Measurements from ENCODE around the gene NCOR2. TPM values are rescaled to one million over a fixed set of nuclear protein-coding genes. Genes with fewer than 3 reads are reported as not detected.

Gene NCOR2
- total and polyA plus RNA-seq, 8 donors, result 60.1 to 331 (median 96.4) TPM

DNA sequence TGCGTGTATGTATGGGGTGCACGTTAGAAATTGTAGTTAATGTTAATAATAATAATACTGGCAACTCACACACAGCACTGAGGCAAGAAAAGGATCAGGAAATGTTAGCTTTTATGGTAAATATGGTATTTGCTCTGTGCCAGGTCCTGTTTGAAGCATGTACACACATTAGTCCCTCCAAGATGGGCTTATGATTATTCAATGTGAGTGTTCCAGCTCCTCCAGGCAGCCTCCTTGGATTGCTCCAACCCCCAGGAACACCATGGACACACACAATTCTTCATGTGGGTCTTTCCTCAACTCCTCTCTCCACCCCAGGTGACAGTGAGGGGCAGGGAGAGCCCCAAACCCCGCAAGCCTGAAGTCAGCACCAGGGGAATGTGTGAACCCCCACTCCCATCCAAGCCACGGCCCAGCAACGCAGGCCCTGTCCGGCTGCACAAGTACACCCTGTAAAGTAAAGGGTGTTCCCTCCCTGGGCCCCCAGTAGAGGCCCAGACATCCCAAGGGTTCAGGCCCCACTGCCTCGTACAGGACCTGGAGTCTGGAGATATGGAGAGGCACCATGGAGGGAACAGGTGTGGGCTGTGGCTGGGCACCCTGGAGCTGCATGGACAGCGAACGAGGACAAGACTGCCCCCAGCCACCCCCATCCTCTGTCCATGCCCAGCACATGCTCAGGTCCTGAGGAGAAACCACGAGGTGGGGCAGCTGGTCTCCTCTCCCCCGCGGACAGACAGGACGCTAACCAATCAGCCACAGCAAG, 41.3 kb downstream of the NCOR2 start:
- intact Hi-C loops (cut with DNase I), result no loop called here
- H3K27me3 ChIP-seq, result no peaks in the 10 kb centered on the region
- TF ChIP-seq, protein P1, sequence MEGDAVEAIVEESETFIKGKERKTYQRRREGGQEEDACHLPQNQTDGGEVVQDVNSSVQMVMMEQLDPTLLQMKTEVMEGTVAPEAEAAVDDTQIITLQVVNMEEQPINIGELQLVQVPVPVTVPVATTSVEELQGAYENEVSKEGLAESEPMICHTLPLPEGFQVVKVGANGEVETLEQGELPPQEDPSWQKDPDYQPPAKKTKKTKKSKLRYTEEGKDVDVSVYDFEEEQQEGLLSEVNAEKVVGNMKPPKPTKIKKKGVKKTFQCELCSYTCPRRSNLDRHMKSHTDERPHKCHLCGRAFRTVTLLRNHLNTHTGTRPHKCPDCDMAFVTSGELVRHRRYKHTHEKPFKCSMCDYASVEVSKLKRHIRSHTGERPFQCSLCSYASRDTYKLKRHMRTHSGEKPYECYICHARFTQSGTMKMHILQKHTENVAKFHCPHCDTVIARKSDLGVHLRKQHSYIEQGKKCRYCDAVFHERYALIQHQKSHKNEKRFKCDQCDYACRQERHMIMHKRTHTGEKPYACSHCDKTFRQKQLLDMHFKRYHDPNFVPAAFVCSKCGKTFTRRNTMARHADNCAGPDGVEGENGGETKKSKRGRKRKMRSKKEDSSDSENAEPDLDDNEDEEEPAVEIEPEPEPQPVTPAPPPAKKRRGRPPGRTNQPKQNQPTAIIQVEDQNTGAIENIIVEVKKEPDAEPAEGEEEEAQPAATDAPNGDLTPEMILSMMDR (IDR thresholded peaks at IDR 0.05), result no peak
- H3K4me1 ChIP-seq, result peaks cover 7 to 29% of the 10 kb centered on the region in 2 donors
- peak in 1 of 4 donors; percentile 73 for DNase-seq
- no peak overlapping the region for H3K27ac ChIP-seq
- H3K9me3 ChIP-seq, result no peaks in the 10 kb centered on the region
- H3K36me3 ChIP-seq, result peaks cover 0 to 20% of the 10 kb centered on the region in 2 donors
- no peak for ATAC-seq
- no peak overlapping the region for H3K4me3 ChIP-seq

DNA sequence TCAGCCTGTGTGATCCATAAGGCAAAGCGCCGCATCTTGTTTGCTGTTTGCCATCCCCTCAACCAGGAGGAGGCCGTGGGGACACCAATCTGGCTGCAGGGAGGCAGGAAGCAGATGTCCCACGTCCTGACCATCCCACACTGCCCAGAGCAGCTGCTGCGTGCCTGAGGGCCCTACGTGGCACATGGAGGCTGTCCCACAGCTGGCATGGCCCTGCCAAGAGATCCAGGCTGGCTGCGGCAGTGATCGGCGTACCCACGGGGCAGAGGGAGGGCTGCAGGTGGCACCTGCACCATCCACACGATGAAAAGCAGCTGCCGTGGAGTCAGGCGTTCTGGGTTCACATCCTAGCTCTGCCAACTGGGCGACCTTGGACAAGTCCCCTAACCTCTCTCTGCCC, 42.0 kb downstream of the NCOR2 start:
- Histone ChIP-seq H3K4me3 (no peak overlapping the region), H3K27ac (no peak overlapping the region), H3K36me3 (peaks cover 0 to 20% of the 10 kb centered on the region in 2 donors), H3K4me1 (peaks cover 14 to 35% of the 10 kb centered on the region in 2 donors), H3K9me3 (no peaks in the 10 kb centered on the region), H3K27me3 (no peaks in the 10 kb centered on the region)
- ATAC-seq (no peak), DNase-seq (peak in 1 of 4 donors; percentile 47)
- intact Hi-C loops (cut with DNase I), result no loop called here
- TF ChIP-seq, protein P1 (IDR thresholded peaks at IDR 0.05), result no peak

DNA sequence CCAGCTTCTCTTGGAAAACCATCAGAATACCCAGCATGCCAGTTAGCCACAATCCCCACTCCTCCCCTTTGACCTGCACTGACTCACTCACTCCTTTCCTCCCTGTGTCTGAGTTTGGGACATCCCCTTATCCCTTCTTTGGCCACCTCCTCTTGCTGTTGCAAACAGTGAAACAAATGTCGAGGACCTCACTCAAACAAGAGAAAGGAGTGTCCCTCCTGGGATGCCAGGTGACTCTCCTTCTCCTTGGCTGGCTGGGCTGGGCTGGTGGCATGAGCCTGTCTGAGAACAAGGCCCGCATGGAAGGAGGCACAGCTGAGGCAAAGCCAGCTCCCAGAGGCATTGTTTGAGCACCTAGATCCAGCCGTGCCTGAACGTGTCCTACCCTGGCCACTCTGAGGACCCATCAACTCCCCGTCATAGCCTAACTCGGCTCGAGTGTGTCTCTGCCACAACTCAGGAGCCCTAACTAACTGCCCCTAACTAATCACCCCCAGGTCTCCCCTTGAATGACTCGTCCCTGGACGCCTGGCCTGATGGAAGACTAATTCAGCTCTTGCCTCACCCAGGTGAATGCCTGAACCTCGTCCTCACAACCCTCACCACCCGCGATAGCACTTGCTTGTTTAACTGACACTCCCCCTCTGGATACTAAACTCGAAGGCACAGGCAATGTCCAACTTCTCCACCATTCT, 43.0 kb downstream of the NCOR2 start:
- intact Hi-C loops (cut with DNase I), result no loop called here
- peaks cover 0 to 20% of the 10 kb centered on the region in 2 donors for H3K36me3 ChIP-seq
- H3K4me3 ChIP-seq, result no peak overlapping the region
- DNase-seq (peak in 1 of 4 donors; percentile 79), ATAC-seq (peak; percentile 52)
- H3K27ac ChIP-seq, result peak overlapping the region in 1 of 2 donors; percentile 19
- TF ChIP-seq, protein P1 (IDR thresholded peaks at IDR 0.05), result no peak
- no peaks in the 10 kb centered on the region for H3K9me3 ChIP-seq
- peaks cover 25 to 45% of the 10 kb centered on the region in 2 donors for H3K4me1 ChIP-seq
- no peaks in the 10 kb centered on the region for H3K27me3 ChIP-seq

DNA sequence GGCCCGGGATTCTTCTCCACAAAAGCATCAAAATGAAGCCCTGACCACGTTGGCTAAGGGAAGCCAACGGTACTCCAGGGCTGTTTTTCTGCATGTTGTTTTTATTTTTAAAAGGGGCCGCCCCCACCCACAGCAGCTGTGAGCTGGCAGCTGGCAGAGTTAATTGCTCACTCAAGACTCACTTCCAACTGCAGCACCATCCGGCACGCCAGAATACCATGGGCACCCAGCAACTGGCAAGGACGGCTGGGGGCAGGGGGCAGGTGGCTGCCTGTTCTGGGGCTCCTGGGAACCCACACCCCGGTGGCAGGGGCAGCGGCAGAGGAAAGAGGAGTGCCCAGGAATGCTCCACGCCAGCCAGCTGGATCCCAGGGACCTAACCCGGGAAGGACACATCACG, 44.3 kb downstream of the NCOR2 start:
- no peak overlapping the region for H3K27ac ChIP-seq
- DNase-seq, result no peak
- H3K27me3 ChIP-seq, result no peaks in the 10 kb centered on the region
- H3K9me3 ChIP-seq, result no peaks in the 10 kb centered on the region
- peaks cover 0 to 20% of the 10 kb centered on the region in 2 donors for H3K36me3 ChIP-seq
- ATAC-seq, result no peak
- intact Hi-C loops (cut with DNase I), result no loop called here
- H3K4me3 ChIP-seq, result no peak overlapping the region
- peaks cover 31 to 57% of the 10 kb centered on the region in 2 donors for H3K4me1 ChIP-seq
- TF ChIP-seq, protein P1 (IDR thresholded peaks at IDR 0.05), result no peak

DNA sequence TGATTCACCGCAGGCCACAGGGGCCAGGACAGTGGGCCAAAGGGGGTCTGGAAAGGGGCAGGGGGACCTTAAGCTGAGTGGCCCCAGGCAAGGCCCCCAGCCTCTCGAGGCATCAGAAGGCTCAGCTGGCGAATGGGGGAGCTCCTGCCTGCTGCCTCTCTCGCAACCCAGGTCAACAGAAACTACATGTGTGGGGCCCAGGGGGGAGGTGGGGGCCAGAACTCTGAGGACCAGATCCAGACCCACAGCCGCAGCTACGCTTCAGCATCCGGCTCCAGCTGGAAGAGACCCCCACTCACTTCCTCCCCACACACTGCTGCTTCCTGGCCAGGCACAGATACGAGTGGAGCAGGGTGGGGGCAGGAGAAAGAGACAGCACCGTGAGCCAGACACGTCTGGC, 46.5 kb downstream of the NCOR2 start:
- TF ChIP-seq, protein P1 (IDR thresholded peaks at IDR 0.05), result no peak
- Histone ChIP-seq H3K4me3 (no peak overlapping the region), H3K36me3 (peaks cover 0 to 16% of the 10 kb centered on the region in 2 donors), H3K4me1 (peaks cover 49 to 79% of the 10 kb centered on the region in 2 donors), H3K27ac (peak overlapping the region; percentile 41 to 82), H3K9me3 (no peaks in the 10 kb centered on the region), H3K27me3 (peaks cover 0 to 5% of the 10 kb centered on the region in 2 donors)
- peak in 1 of 4 donors; percentile 58 for DNase-seq
- intact Hi-C loops (cut with DNase I), result no loop called here
- no peak for ATAC-seq

All from left lung (tissue), 10 donors.